Keratinocyte (primary cell): ENCODE measurements around the gene STRN4. TPM values are rescaled to one million over a fixed set of nuclear protein-coding genes. Genes with fewer than 3 reads are reported as not detected.

ENCODE experiments used
- DNase-seq: peaks from one replicate; pipeline ENCODE4 v3.0.0-alpha.2; 2011; ENCODE audit warnings: low read depth, missing footprints, low spot score
- FAIRE-seq: peaks from 2 replicates; lab custom pipeline; 2011; peaks lifted over from hg19 to GRCh38; lab: Jason Lieb, UNC
- H2AFZ ChIP-seq: 2 replicates; pipeline ENCODE4 v1.6.0; 2012; ENCODE audit warnings: low read length, control low read depth, inconsistent platforms; ENCODE audit not compliant: control insufficient read depth
- H3K27ac ChIP-seq: 2 replicates; pipeline ENCODE4 v1.5.1; 2011; ENCODE audit warnings: low read length; ENCODE audit not compliant: control insufficient read depth, insufficient read depth
- H3K27me3 ChIP-seq: 3 replicates; pipeline ENCODE4 v1.6.0; 2011; ENCODE audit warnings: low read length; ENCODE audit not compliant: control insufficient read depth, insufficient read depth; ENCODE audit errors: extremely low read depth
- H3K36me3 ChIP-seq, 2 experiments: 2 replicates in 1 of 2; 3 replicates in 1 of 2; pipeline ENCODE4 v1.5.1; 2011; ENCODE audit warnings: low read length in 2 of 2, mild to moderate bottlenecking in 1 of 2; ENCODE audit not compliant: control insufficient read depth in 2 of 2, insufficient read depth in 2 of 2; ENCODE audit errors: extremely low read depth in 1 of 2
- H3K4me1 ChIP-seq: 3 replicates; pipeline ENCODE4 v1.5.1; 2011; ENCODE audit warnings: low read length; ENCODE audit not compliant: control insufficient read depth, insufficient read depth; ENCODE audit errors: extremely low read depth
- H3K4me2 ChIP-seq: 3 replicates; pipeline ENCODE4 v1.6.0; 2011; ENCODE audit warnings: low read depth, low read length; ENCODE audit not compliant: control insufficient read depth, insufficient read depth; ENCODE audit errors: extremely low read depth
- H3K4me3 ChIP-seq, 3 experiments: fragments of 200-600 bp in 1 of 3; sonication (generic) in 1 of 3; 2 replicates in 2 of 3; 3 replicates in 1 of 3; pipeline ENCODE4 v1.5.1; 2011 to 2016; ENCODE audit warnings: low read length in 3 of 3, mild to moderate bottlenecking in 3 of 3, control low read depth in 2 of 3, inconsistent platforms in 1 of 3, low read depth in 1 of 3, mixed read lengths in 1 of 3, mixed run types in 1 of 3, moderate library complexity in 1 of 3; ENCODE audit not compliant: control insufficient read depth in 2 of 3, insufficient read depth in 2 of 3; ENCODE audit errors: extremely low read depth in 1 of 3
- H3K79me2 ChIP-seq: 2 replicates; pipeline ENCODE4 v1.6.0; 2012; ENCODE audit warnings: low read length; ENCODE audit not compliant: control insufficient read depth, insufficient read depth
- H3K9ac ChIP-seq: 3 replicates; pipeline ENCODE4 v1.6.0; 2011; ENCODE audit warnings: low read length; ENCODE audit not compliant: control insufficient read depth, insufficient read depth; ENCODE audit errors: extremely low read depth
- H3K9me1 ChIP-seq: 3 replicates; pipeline ENCODE4 v1.6.0; 2011; ENCODE audit warnings: low read length; ENCODE audit not compliant: control insufficient read depth, insufficient read depth; ENCODE audit errors: extremely low read depth
- H3K9me3 ChIP-seq: 2 replicates; pipeline ENCODE4 v1.5.1; 2012; ENCODE audit warnings: low read depth, low read length; ENCODE audit not compliant: control insufficient read depth
- H4K20me1 ChIP-seq: 3 replicates; pipeline ENCODE4 v1.6.0; 2011; ENCODE audit warnings: low read length; ENCODE audit not compliant: control insufficient read depth, insufficient read depth; ENCODE audit errors: extremely low read depth
- EZH2 ChIP-seq: IDR thresholded peaks from one replicate; pipeline ENCODE4 v1.6.1; 2012; ENCODE audit warnings: inconsistent platforms, mild to moderate bottlenecking, low read length, moderate library complexity
- dilution Hi-C: fragments of 300-500 bp; cut with MboI; formaldehyde crosslinking; loops from one replicate; pipeline ENCODE4 v1.7.0; 2020; ENCODE audit warnings: low sequenced_read_pairs; ENCODE audit not compliant: extremely low pct_ligation_motif_present
- polyA plus RNA-seq, 5 experiments: library from polyadenylated mRNA; depleted of rRNA in 3 of 5; stranded (reverse) in 3 of 5; stranded (forward) in 1 of 5; unstranded in 1 of 5; fragments of >200 nt; gene quantifications; 1 replicate in 1 of 5; 2 replicates in 3 of 5; 3 replicates in 1 of 5; pipeline versions ENCODE4 v1.2.1 to v1.2.3, GENCODE V29; 2011 to 2012; ENCODE audit warnings: missing spikeins in 2 of 5, low read depth in 1 of 5, low replicate concordance in 1 of 5
- TF ChIP-seq, protein P1 (sequence below), 3 experiments: IDR thresholded peaks in 1 of 3; conservative IDR thresholded peaks in 1 of 3; optimal IDR thresholded peaks in 1 of 3; 2 replicates in 2 of 3; 3 replicates in 1 of 3; pipeline versions ENCODE3 to v1.5.1; 2011; ENCODE audit warnings: low read length in 3 of 3, mild to moderate bottlenecking in 3 of 3, moderate library complexity in 2 of 3, control low read depth in 1 of 3, inconsistent platforms in 1 of 3; ENCODE audit not compliant: insufficient read depth in 2 of 3; ENCODE audit errors: extremely low read depth in 1 of 3

Gene STRN4
- polyA plus RNA-seq, 1 donor (not counting 4 experiments of a cell fraction or from before 2014, with no cell fraction given) = 37.3 TPM

DNA sequence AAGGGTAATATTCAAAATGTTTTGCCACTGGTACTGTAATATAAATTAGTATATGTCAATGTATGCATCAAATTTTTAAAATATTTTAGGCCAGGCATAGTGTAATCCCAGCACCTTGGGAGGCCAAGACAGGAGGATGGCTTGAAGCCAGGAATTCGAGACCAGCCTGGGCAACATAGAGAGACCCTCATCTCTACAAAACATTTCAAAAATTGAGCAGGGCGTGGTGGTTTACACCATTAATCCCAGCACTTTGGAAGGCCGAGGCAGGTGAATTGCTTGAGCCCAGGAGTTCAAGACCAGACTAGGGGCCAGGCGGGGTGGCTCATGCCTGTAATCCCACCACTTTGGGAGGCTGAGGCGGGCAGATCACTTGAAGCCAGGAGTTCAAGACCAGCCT is 14.1 kb upstream of the STRN4 start:
- Histone ChIP-seq H3K36me3 (peaks cover 4 to 5% of the 10 kb centered on the region in 2 experiments), H2AFZ (no peak overlapping the region), H3K4me2 (no peak overlapping the region), H3K4me3 (no peak overlapping the region), H3K9ac (no peak overlapping the region), H3K27ac (no peak overlapping the region), H3K4me1 (peaks cover 26% of the 10 kb centered on the region), H4K20me1 (no peaks in the 10 kb centered on the region), H3K79me2 (no peaks in the 10 kb centered on the region), H3K9me1 (no peaks in the 10 kb centered on the region), H3K9me3 (no peaks in the 10 kb centered on the region), H3K27me3 (no peaks in the 10 kb centered on the region)
- FAIRE-seq (no peak), DNase-seq (no peak)
- dilution Hi-C loops = no loop called here
- TF ChIP-seq, protein P1, sequence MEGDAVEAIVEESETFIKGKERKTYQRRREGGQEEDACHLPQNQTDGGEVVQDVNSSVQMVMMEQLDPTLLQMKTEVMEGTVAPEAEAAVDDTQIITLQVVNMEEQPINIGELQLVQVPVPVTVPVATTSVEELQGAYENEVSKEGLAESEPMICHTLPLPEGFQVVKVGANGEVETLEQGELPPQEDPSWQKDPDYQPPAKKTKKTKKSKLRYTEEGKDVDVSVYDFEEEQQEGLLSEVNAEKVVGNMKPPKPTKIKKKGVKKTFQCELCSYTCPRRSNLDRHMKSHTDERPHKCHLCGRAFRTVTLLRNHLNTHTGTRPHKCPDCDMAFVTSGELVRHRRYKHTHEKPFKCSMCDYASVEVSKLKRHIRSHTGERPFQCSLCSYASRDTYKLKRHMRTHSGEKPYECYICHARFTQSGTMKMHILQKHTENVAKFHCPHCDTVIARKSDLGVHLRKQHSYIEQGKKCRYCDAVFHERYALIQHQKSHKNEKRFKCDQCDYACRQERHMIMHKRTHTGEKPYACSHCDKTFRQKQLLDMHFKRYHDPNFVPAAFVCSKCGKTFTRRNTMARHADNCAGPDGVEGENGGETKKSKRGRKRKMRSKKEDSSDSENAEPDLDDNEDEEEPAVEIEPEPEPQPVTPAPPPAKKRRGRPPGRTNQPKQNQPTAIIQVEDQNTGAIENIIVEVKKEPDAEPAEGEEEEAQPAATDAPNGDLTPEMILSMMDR (optimal IDR thresholded peaks at IDR 0.05 in 1 of 3, IDR thresholded peaks at IDR 0.05 in 1 of 3, conservative IDR thresholded peaks at IDR 0.05 in 1 of 3; ENCODE audit: extremely low read depth in 1 of 3, insufficient read depth in 2 of 3, low read length in 3 of 3) = no peak
- TF ChIP-seq EZH2 = no peak

DNA sequence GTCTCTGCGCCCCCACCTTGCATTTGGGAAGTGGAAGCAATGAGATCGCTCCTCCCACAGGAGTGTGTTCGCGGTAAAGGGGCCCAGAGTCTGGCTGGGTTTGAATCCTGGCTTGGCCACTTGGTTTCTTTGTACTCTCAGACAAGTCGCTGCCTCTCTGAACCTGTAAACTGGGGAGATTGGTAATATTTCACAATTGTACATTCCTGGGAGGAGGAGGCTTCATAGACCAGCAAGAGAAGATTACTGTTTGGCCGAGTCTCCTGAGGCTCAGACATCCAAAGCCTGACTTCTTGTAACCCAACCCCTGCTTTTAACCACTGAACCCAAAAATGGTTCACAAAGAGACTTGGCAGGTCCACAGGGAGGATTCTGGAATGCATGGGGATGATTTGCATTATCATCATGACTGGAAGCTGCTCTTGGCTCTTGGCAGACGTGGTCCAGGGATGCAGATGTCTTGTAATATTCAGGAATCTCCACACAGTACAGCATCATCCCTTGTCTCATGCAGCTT is 13.6 kb upstream of the STRN4 start:
- peak; percentile 68 for FAIRE-seq
- H4K20me1 ChIP-seq = no peaks in the 10 kb centered on the region
- dilution Hi-C loops = no loop called here
- no peak overlapping the region for H3K4me3 ChIP-seq
- no peaks in the 10 kb centered on the region for H3K9me1 ChIP-seq
- no peak overlapping the region for H3K4me2 ChIP-seq
- no peaks in the 10 kb centered on the region for H3K79me2 ChIP-seq
- no peak overlapping the region for H3K9ac ChIP-seq
- H3K27me3 ChIP-seq = no peaks in the 10 kb centered on the region
- TF ChIP-seq, protein P1 (optimal IDR thresholded peaks at IDR 0.05 in 1 of 3, IDR thresholded peaks at IDR 0.05 in 1 of 3, conservative IDR thresholded peaks at IDR 0.05 in 1 of 3; ENCODE audit: extremely low read depth in 1 of 3, insufficient read depth in 2 of 3, low read length in 3 of 3) = no peak
- no peak for TF ChIP-seq EZH2
- H3K27ac ChIP-seq = no peak overlapping the region
- H3K4me1 ChIP-seq = peaks cover 26% of the 10 kb centered on the region
- no peak overlapping the region for H2AFZ ChIP-seq
- peaks cover 4 to 5% of the 10 kb centered on the region in 2 experiments for H3K36me3 ChIP-seq
- DNase-seq = no peak
- H3K9me3 ChIP-seq = no peaks in the 10 kb centered on the region
